IgD-negative memory B cell (primary cell): Measurements from ENCODE around the gene FAM219A. TPM values are rescaled to one million over a fixed set of nuclear protein-coding genes. Genes with fewer than 3 reads are reported as not detected.
A peak's percentile ranks its signal among the peaks of the same experiment; 100 is the strongest.
"Not testable (repeated sequence)": the region's sequence is repeated elsewhere in the genome, so short reads cannot be mapped to it uniquely, and the experiment has no call there.

Source experiments
- H3K27ac Mint-ChIP-seq, 3 donors: one replicate each; pipeline ENCODE4 v1.8.0; 2020 to 2022; ENCODE audit warnings: mild to moderate bottlenecking in 3 of 3, mixed read lengths in 3 of 3, moderate library complexity in 1 of 3
- H3K27me3 Mint-ChIP-seq: one replicate; pipeline ENCODE4 v1.8.0; 2021; ENCODE audit warnings: mixed read lengths
- H3K36me3 Mint-ChIP-seq: one replicate; pipeline ENCODE4 v1.8.0; 2020; ENCODE audit warnings: mild to moderate bottlenecking, mixed read lengths
- H3K4me1 Mint-ChIP-seq, 3 donors: one replicate each; pipeline ENCODE4 v1.8.0; 2020 to 2022; ENCODE audit warnings: mixed read lengths in 3 of 3, mild to moderate bottlenecking in 1 of 3
- H3K4me3 Mint-ChIP-seq, 4 donors: one replicate each; pipeline ENCODE4 v1.8.0; 2020 to 2022; ENCODE audit warnings: mild to moderate bottlenecking in 4 of 4, mixed read lengths in 4 of 4, moderate library complexity in 3 of 4
- H3K9me3 Mint-ChIP-seq, 3 donors: one replicate each; pipeline ENCODE4 v1.8.0; 2020 to 2021; ENCODE audit warnings: mixed read lengths in 3 of 3, mild to moderate bottlenecking in 1 of 3
- polyA plus RNA-seq: library from polyadenylated mRNA; unstranded; fragments of 300-500 nt; fragmentation: Illumina TruSeq; gene quantifications from one replicate; pipeline ENCODE4 v1.2.3, GENCODE V29; 2021

FAM219A gene
- polyA plus RNA-seq, 1 donor from 2014 or later: 1.1 TPM

- Mint-ChIP-seq H3K9me3 (no peaks in the 10 kb centered on the region), H3K4me3 (peak overlapping the region; percentile 90 to 97 (median 94)), H3K27ac (peak overlapping the region in 2 of 3 donors; percentile 21 to 79), H3K27me3 (no peaks in the 10 kb centered on the region), H3K4me1 (peaks cover 17 to 23% (median 22%) of the 10 kb centered on the region in 3 donors), H3K36me3 (peaks cover 4% of the 10 kb centered on the region)
These were observed 83.3 kb downstream of the FAM219A start for GRCh38 chr9:34374905-34375552.

DNA sequence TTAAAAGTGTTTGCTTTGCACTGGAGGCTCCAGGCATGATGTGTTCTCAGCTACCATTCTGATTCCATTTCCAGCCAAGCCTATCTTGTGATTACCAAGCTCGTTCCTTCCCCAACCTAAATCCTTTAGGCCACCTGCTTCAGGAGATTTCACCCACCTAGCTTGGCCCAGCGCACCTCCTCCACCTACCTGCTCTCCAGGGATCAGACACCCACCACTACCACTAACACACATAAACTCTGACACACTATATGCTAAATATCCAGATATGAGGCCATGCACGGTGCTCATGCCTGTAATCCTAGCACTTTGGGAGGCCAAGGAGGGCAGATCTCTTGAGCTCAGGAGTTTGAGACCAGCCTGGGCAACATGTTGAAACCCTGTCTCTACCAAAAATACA lies 84.0 kb downstream of the FAM219A start:
- H3K27me3 Mint-ChIP-seq: no peaks in the 10 kb centered on the region
- no peaks in the 10 kb centered on the region for H3K9me3 Mint-ChIP-seq
- peaks cover 4% of the 10 kb centered on the region for H3K36me3 Mint-ChIP-seq
- H3K4me1 Mint-ChIP-seq: peaks cover 12 to 19% (median 15%) of the 10 kb centered on the region in 3 donors
- no peak overlapping the region for H3K27ac Mint-ChIP-seq
- H3K4me3 Mint-ChIP-seq: no peak overlapping the region

DNA sequence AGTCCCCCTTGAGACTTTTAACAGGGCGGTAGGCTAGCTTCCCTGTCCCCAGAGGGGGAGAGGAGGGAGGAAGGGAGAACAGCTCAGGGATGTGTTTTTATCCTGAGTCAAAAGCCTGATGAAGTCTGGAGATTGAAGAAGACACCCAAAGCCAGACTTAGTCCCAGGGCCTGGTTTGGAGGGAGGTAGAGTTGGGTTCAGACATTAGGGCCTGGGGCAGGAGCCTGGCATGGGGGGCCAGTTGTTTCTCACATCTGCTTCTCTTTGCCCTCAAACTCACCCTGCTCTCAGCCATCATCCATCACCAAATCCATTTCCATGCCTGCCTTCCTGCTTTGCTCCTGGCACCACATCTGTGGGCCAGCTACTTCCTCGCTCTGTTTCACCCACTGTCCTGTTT lies 84.6 kb downstream of the FAM219A start:
- H3K4me3 Mint-ChIP-seq: peak overlapping the region in 1 of 4 donors; percentile 16
- peaks cover 10 to 16% (median 12%) of the 10 kb centered on the region in 3 donors for H3K4me1 Mint-ChIP-seq

DNA sequence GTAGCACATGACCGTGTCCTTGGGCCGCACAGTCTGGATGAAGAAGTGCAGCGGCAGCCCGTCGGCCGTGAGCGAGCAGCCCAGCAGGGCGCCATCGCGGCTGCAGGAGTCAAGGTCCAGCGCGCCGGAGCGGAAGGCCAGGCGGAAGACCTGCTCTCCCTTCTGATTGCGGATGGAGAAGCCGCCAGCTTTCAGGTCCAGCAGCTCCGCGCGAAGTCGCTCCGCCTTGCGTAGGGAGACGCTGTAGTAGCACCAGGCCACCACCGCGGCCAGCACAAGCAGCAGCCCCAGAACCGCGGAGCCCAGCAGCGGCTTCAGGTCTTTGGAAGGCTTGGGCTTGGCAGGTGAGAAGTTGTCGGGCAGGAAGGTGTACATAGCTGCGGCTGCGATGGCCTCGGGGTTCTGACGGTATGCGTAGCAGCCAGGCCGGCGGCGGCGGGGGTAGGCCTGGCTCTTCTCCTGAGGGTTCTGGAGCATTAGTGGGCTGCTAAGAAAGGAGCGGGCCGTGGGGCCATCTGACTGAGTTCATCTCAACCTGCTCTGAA lies 85.8 kb downstream of the FAM219A start:
- no peaks in the 10 kb centered on the region for H3K9me3 Mint-ChIP-seq
- no peaks in the 10 kb centered on the region for H3K27me3 Mint-ChIP-seq
- peaks cover 10 to 16% (median 12%) of the 10 kb centered on the region in 3 donors for H3K4me1 Mint-ChIP-seq
- peak overlapping the region in 1 of 4 donors; percentile 16 for H3K4me3 Mint-ChIP-seq
- H3K36me3 Mint-ChIP-seq: peaks cover 1% of the 10 kb centered on the region
- no peak overlapping the region for H3K27ac Mint-ChIP-seq

More for the DNA sequence above, 84.6 kb downstream of the FAM219A start:
- H3K27ac Mint-ChIP-seq: peak overlapping the region in 1 of 3 donors; percentile 20
- no peaks in the 10 kb centered on the region for H3K27me3 Mint-ChIP-seq
- no peaks in the 10 kb centered on the region for H3K9me3 Mint-ChIP-seq
- peaks cover 4% of the 10 kb centered on the region for H3K36me3 Mint-ChIP-seq

- Mint-ChIP-seq H3K27ac (no peak overlapping the region), H3K9me3 (no peaks in the 10 kb centered on the region), H3K4me1 (peaks cover 10 to 13% (median 10%) of the 10 kb centered on the region in 3 donors), H3K4me3 (no peak overlapping the region), H3K36me3 (peaks cover 5% of the 10 kb centered on the region), H3K27me3 (no peaks in the 10 kb centered on the region)
These were observed 86.4 kb downstream of the FAM219A start for GRCh38 chr9:34371886-34372466.

- no peaks in the 10 kb centered on the region for H3K27me3 Mint-ChIP-seq
- H3K9me3 Mint-ChIP-seq: peaks cover 0 to 4% (median 0%) of the 10 kb centered on the region in 3 donors
- H3K4me3 Mint-ChIP-seq: peak overlapping the region in 2 of 4 donors; percentile 51 to 77
- peaks cover 9 to 10% (median 10%) of the 10 kb centered on the region in 3 donors for H3K4me1 Mint-ChIP-seq
- H3K36me3 Mint-ChIP-seq: peaks cover 5% of the 10 kb centered on the region
- no peak overlapping the region for H3K27ac Mint-ChIP-seq
These were observed 87.1 kb downstream of the FAM219A start for GRCh38 chr9:34370970-34371880.

GRCh38 chr9:34370335-34370969 lies 87.9 kb downstream of the FAM219A start:
- H3K4me3 Mint-ChIP-seq: peak overlapping the region in 1 of 4 donors; percentile 77
- no peak overlapping the region for H3K27ac Mint-ChIP-seq
- H3K36me3 Mint-ChIP-seq: peaks cover 8% of the 10 kb centered on the region
- peaks cover 2 to 3% (median 3%) of the 10 kb centered on the region in 3 donors for H3K4me1 Mint-ChIP-seq
- no peaks in the 10 kb centered on the region for H3K27me3 Mint-ChIP-seq
- peaks cover 0 to 4% (median 0%) of the 10 kb centered on the region in 3 donors for H3K9me3 Mint-ChIP-seq

DNA sequence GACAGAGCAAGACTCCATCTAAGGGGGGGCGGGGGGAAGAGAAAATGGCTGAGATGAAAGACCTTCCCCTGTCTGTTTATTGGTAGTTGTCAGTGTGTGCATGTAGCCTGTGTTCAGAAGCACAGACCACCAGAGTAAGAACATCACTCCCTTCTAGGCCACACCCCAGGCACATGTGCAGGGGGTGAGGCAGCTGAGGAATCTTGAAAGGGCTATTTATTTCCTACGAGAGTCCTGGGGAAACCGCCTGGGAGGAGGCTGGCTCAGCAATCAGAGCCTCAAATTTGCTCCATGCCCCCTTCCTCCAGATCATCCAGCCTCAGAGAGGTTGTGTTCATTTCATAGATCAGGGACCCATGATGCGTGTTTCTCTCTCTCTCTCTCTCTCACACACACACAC lies 88.7 kb downstream of the FAM219A start:
- H3K27me3 Mint-ChIP-seq: no peaks in the 10 kb centered on the region
- no peaks in the 10 kb centered on the region for H3K4me1 Mint-ChIP-seq
- H3K36me3 Mint-ChIP-seq: peaks cover 8% of the 10 kb centered on the region
- peaks cover 0 to 4% (median 0%) of the 10 kb centered on the region in 3 donors for H3K9me3 Mint-ChIP-seq
- no peak overlapping the region for H3K27ac Mint-ChIP-seq
- H3K4me3 Mint-ChIP-seq: no peak overlapping the region

DNA sequence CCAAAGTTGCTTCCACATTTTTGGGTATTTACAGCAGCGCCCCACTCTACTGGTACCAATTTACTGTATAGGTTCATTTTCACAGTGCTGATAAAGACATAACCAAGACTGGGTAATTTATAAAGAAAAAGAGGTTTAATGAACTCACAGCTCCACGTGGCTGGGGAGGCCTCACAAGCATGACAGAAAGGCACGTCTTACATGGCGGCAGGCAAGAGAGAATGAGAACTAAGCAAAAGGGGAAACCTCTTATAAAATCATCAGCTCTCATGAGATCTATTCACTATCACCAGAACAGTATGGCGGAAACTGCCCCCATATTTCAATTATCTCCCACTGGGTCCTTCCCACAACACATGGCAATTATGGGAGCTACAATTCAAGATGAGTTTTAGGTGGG lies 89.6 kb downstream of the FAM219A start:
- not testable (repeated sequence) for H3K36me3 Mint-ChIP-seq, H3K4me3 Mint-ChIP-seq, H3K27me3 Mint-ChIP-seq, H3K9me3 Mint-ChIP-seq, H3K4me1 Mint-ChIP-seq
- peak overlapping the region in 1 of 3 donors; percentile 25 for H3K27ac Mint-ChIP-seq

- H3K4me1 Mint-ChIP-seq, H3K4me3 Mint-ChIP-seq, H3K9me3 Mint-ChIP-seq, H3K36me3 Mint-ChIP-seq, H3K27me3 Mint-ChIP-seq, H3K27ac Mint-ChIP-seq: not testable (repeated sequence)
These were observed 90.5 kb downstream of the FAM219A start for GRCh38 chr9:34367751-34368410.

DNA sequence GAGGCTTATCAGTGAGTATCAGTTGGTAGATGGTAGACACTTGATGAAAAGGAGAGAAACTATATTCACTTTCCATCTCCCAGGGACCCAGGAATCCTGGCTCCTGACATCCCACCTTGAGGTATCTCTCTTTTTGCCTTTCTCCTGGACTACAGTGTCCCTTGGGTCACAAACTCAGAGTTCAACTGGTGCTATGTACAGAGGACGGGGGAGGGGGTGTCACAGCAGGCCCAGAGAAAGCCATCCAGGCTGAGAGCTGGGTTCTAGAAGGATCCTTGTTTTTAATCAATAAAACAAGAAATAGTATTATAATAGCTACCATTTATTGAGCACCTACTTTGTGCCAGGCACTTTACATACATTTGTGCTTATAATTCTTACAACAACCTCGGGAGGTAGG lies 92.0 kb downstream of the FAM219A start:
- H3K9me3 Mint-ChIP-seq: peaks cover 0 to 4% (median 0%) of the 10 kb centered on the region in 3 donors
- no peak overlapping the region for H3K27ac Mint-ChIP-seq
- no peak overlapping the region for H3K4me3 Mint-ChIP-seq
- peaks cover 8% of the 10 kb centered on the region for H3K36me3 Mint-ChIP-seq
- no peaks in the 10 kb centered on the region for H3K4me1 Mint-ChIP-seq
- H3K27me3 Mint-ChIP-seq: no peaks in the 10 kb centered on the region

GRCh38 chr9:34365282-34365681 lies 93.1 kb downstream of the FAM219A start:
- Mint-ChIP-seq H3K4me3 (no peak overlapping the region), H3K9me3 (peaks cover 0 to 4% (median 0%) of the 10 kb centered on the region in 3 donors), H3K27me3 (no peaks in the 10 kb centered on the region), H3K27ac (no peak overlapping the region), H3K4me1 (no peaks in the 10 kb centered on the region), H3K36me3 (peaks cover 8% of the 10 kb centered on the region)

DNA sequence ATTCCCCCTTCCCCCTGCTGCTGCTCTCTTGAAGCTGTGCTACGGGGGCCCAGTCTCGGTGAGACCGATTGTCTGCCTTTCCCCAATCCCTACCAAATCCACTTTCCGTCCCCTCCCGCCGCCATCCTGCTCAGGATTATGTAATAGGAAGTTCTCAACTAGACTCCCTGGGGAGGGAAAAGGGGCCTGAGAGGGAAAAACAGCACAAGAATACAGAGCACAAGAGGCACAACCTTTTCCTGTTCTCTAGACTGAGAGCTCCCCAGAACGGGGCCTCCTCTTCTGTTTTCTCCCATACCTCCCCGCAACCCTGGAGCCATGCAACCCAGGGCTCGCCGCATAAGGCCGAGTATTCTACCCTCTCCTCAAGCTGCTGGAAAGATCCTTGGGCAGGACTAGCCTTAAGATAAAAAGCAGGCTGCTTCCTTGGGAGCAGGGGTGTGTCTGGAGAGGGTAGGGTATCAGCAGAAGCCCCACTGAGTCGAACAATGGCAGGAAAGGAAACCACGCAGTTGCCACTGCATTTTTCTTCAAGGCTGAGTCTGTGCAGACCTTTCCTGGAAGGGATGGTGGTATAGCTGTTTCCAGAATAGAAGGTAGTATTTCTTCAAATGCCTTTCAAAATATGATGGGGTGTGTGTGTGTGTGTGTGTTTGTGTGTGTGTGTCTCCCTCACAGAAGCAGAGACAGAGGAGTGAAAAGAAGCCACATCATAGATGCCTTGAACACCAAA lies 94.6 kb downstream of the FAM219A start:
- Mint-ChIP-seq H3K36me3 (peaks cover 8% of the 10 kb centered on the region), H3K4me1 (no peaks in the 10 kb centered on the region), H3K27ac (no peak overlapping the region), H3K9me3 (peaks cover 0 to 4% (median 0%) of the 10 kb centered on the region in 3 donors), H3K27me3 (no peaks in the 10 kb centered on the region), H3K4me3 (no peak overlapping the region)
